Measurements from ENCODE around the gene ADSS2. TPM values are rescaled to one million over a fixed set of nuclear protein-coding genes. Genes with fewer than 3 reads are reported as not detected.

ADSS2 gene
- total RNA-seq, 1 experiment from 2014 or later, result 46.2 TPM

- Histone ChIP-seq H2AFZ (ENCODE audit: low read depth, low read length, poor library complexity, severe bottlenecking) (no peak overlapping the region), H3K4me3 (replicated peaks in 1 of 2; ENCODE audit: low read depth in 1 of 2, low read length in 2 of 2) (no peak overlapping the region), H4K20me1 (ENCODE audit: insufficient read depth) (no peaks in the 10 kb centered on the region), H3K9ac (ENCODE audit: low read length) (no peak overlapping the region), H3K36me3 (ENCODE audit: control insufficient read depth in 1 of 2, insufficient read depth in 2 of 2, low read length in 2 of 2) (no peaks in the 10 kb centered on the region), H3K79me2 (ENCODE audit: insufficient read depth, low read length) (no peaks in the 10 kb centered on the region), H3K9me3 (ENCODE audit: control insufficient read depth in 1 of 2, insufficient read depth in 1 of 2, low read depth in 1 of 2, low read length in 2 of 2) (no peaks in the 10 kb centered on the region), H3K4me1 (ENCODE audit: control insufficient read depth in 1 of 2, insufficient read depth in 2 of 2, low read length in 2 of 2) (peaks cover 0 to 14% of the 10 kb centered on the region in 2 experiments; a peak in 1 of 4 replicates), H3K4me2 (ENCODE audit: low read length) (no peak overlapping the region), H3K27ac (ENCODE audit: low read depth, low read length) (no peak overlapping the region), H3K9me2 (ENCODE audit: insufficient read depth) (no peaks in the 10 kb centered on the region), H3K27me3 (ENCODE audit: insufficient read depth, low read length) (no peaks in the 10 kb centered on the region)
- POLR2A ChIA-PET, result no interaction called here
- no TSS peak for BruUV-seq (replicated peaks)
- ATAC-seq, result no peak
- no peak for DNase-seq (ENCODE audit: low read depth, low spot score)
- TF ChIP-seq POLR2AphosphoS5 (IDR thresholded peaks at IDR 0.05; ENCODE audit: low read depth, low read length), result no peak
- TF ChIP-seq REST (IDR thresholded peaks at IDR 0.05; ENCODE audit: low read depth), result no peak
- no peak for TF ChIP-seq TCF7L2 (IDR thresholded peaks at IDR 0.05; ENCODE audit: borderline replicate concordance, extremely low read depth, insufficient read depth, insufficient read length)
- TF ChIP-seq CEBPB (IDR thresholded peaks at IDR 0.05; ENCODE audit: low read depth), result no peak
- TF ChIP-seq EGR1 (IDR thresholded peaks at IDR 0.05; ENCODE audit: low read depth), result no peak
- no peak for TF ChIP-seq FOSL1 (IDR thresholded peaks at IDR 0.05; ENCODE audit: low read depth)
- no peak for TF ChIP-seq SP1 (IDR thresholded peaks at IDR 0.05; ENCODE audit: low read depth)
- TF ChIP-seq ELF1 (IDR thresholded peaks at IDR 0.05; ENCODE audit: borderline replicate concordance, low read depth), result no peak
- no peak for TF ChIP-seq EZH2phosphoT487 (IDR thresholded peaks at IDR 0.05; ENCODE audit: borderline replicate concordance)
- no peak for TF ChIP-seq ZFX (IDR thresholded peaks at IDR 0.05)
- TF ChIP-seq MAX (IDR thresholded peaks at IDR 0.05), result no peak
- TF ChIP-seq POLR2A (IDR thresholded peaks at IDR 0.05; ENCODE audit: borderline replicate concordance, extremely low read depth, insufficient read depth, insufficient read length), result no peak
- no peak for TF ChIP-seq RAD21 (IDR thresholded peaks at IDR 0.05; ENCODE audit: low read depth)
- TF ChIP-seq CTCF (IDR thresholded peaks at IDR 0.05 in 2 of 3, conservative IDR thresholded peaks at IDR 0.05 in 1 of 3; ENCODE audit: borderline replicate concordance in 1 of 3, insufficient read depth in 1 of 3, low read depth in 2 of 3, low read length in 2 of 3), result no peak
- TF ChIP-seq CBX3 (IDR thresholded peaks at IDR 0.05; ENCODE audit: low read depth), result no peak
- no peak for TF ChIP-seq ZNF274 (IDR thresholded peaks at IDR 0.05; ENCODE audit: low read depth, low read length)
- no peak for TF ChIP-seq EZH2 (IDR thresholded peaks at IDR 0.05)
- no peak for TF ChIP-seq JUND (IDR thresholded peaks at IDR 0.05)
- RAD21 ChIA-PET (ENCODE audit: low non-redundant PET in 1 of 2, low total read pairs in 2 of 2, uncharacterized antibody in 2 of 2, unreplicated experiment in 2 of 2), result no interaction called here
- CTCF ChIA-PET, result no interaction called here
- intact Hi-C loops (cut with micrococcal nuclease), result no loop called here
Measured at GRCh38 chr1:244394346-244394745, 57.4 kb downstream of the ADSS2 start.

All from HCT116 (cell line).